GM21717 (cell line): ENCODE measurements around the gene GRAMD1C.
"Not testable (repeated sequence)": the region's sequence is repeated elsewhere in the genome, so short reads cannot be mapped to it uniquely, and the experiment has no call there.

Experiments
- ATAC-seq: cut with Tn5 transposase; IDR thresholded peaks from one replicate; pipeline ENCODE4 v1.9.1; 2021; ENCODE audit warnings: mild to moderate bottlenecking, moderate library complexity; ENCODE audit not compliant: unreplicated experiment

GRAMD1C gene

DNA sequence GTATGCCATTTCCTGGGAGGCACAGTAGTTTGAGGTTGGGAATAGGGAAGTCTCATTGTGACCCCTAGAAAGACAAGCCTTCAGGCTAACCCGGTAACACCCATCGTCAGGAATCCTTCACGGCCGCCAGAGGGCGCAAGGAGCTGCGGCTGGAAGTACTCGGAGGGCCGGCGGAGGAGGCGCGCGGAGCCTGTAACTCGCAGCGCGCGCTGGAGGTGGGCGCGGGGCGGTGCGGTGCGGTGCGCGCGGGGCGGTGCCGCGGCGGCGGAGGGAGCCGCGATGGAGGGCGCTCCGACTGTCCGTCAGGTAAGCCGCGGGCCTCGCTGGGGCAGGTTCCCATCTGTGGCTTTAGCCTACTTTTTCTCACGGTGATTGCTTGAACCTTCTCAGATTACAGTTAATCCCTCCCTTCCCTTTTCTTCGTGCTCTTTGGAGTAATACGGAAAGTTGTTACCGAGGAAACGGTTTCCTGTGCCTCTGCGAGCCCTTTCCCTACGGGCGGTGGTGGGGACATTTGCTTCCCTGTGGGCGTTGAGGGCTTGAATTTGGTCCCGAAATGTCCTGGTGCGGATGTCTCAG lies at the start of gene GRAMD1C:
GRAMD1C (plus strand) TSS at position 158 of the 579 bp plus-strand sequence; CDS start at position 280, 122 bp downstream.
- ATAC-seq: peak; percentile 91

DNA sequence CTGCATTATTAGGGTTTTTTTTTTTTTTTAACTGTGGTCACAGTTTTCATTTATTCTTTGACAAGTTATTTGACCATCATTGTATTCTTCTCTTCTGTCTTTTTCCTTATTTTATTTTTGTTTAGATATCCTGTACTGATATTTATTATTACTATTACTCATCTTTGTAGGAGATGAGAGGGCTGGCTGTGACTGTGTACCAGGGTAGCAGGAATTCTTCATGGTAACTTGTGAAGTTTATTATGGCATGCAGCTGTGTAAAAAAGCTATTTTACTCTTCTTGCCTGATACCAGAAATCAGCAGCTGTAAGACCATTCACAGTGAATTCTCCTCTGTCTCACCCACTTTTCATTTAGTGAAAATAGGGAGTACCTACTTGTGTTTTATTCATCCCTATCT lies 47.2 kb upstream of the GRAMD1C start:
- ATAC-seq: no peak

DNA sequence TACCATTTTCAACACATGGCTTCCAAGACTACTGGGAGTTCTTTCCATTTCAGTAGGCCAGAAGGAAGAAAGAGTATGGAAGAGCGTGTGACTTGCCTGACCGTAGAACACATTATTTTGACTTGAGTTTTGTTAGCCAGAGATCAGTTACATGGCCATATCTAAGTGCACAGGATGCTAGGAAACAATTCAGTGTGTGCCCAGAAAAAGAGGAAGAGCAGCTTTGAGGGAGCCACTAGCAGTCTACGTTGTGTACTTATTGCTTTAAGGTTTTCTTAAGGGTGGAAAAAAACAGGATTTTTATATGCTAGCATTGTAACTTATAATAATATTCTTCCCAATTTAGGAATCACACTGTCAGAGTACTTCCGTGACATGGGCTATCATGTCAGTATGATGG lies 44.1 kb upstream of the GRAMD1C start:
- no peak for ATAC-seq

DNA sequence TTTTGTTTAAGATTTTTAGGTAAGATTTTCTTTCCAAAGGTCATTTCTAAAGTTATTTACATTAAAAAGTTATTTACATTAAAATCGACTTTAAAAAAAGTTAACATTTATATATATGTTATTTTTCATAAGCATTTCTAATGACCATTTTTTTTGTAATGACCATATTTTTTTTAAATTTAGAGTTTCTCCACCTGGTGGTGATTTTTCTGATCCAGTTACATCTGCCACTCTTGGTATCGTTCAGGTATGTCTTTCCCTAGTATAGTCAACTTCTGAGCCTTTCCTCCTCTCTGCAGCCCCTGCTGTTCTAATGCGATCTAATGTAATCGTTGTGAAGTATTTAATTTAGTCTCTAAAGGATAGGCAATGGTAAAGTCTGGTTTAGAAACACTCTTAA lies 42.9 kb upstream of the GRAMD1C start:
- ATAC-seq: no peak

DNA sequence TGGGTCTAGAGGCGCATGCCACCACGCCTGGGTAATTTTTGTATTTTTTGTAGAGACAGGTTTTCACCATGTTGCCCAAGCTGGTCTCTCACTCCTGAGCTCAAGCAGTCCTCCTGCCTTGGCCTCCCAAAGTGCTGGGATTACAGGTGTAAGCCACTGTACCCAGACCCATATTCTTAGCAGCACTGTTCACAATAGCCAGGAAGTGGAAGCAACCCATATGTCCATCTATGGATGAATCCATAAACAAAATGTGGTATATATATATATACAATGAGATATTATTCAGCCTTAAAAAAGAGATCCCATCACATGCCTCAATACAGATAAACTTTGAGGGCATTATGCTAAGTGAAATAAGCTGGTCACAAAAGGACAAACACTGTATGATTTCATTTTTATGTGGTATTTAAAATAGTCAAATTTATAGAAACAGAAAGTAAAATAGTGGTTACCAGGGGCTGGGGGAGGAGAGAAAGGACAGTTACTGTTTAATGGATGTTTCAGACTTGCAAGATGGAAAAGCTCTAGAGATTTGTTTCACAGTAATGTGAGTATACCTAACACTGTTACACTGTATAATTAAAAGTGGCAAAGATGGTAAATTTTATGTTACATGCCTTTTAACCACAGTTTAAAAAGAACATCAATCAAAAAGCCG lies 35.7 kb upstream of the GRAMD1C start:
- no peak for ATAC-seq

DNA sequence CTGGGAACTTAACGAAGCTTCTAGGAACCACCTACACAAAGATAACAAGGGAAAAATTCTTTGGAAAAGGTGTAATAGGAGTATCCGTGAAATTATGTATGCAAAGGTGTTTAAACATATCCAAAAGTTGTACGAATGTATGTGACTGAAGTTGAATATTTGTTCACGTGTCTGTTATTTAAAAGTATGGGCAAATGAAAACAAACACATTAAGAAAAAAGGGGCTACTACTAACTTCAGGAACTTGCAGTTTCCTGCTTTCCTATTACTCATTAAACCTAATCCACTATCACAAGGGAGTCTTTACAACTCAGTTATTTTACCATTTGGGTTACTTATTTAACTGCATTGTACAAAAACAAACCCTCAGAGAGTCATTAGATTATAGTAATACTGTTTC lies 33.9 kb upstream of the GRAMD1C start:
- ATAC-seq: no peak

DNA sequence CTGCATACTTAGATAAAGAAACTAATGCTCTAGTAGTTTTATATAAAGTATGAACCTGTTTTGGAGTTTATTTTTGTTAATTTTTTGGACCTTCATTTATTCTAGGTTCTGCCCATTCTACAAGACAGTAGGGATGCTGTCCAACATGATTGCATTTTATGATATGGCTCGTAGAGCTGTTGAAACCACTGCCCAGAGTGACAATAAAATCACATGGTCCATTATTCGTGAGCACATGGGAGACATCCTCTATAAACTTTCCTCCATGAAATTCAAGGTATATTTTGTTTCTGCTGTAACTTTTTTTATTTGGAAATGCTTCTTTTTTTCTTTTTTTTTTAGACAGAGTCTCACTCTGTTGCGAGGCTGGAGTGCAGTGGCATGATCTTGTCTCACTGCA lies 33.3 kb upstream of the GRAMD1C start:
- no peak for ATAC-seq

DNA sequence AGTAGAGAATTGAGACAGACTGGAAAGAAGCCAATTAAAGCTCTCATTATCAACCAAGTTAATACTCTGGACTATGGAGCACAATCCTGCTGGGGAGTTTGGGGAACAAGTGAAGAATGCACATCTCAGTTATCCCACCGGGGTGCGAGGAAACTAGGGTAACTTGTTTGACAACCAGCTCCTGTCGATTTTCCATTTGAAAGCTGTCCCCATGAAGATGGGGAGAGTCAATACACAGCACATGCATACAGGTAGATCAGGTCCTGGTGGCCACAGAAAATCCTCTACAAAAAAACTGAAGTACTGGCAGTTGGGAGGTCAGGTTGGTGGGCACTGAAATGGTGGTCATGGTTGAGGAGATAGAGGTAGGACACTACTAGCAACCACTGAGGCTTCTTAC lies 25.7 kb upstream of the GRAMD1C start:
- no peak for ATAC-seq

DNA sequence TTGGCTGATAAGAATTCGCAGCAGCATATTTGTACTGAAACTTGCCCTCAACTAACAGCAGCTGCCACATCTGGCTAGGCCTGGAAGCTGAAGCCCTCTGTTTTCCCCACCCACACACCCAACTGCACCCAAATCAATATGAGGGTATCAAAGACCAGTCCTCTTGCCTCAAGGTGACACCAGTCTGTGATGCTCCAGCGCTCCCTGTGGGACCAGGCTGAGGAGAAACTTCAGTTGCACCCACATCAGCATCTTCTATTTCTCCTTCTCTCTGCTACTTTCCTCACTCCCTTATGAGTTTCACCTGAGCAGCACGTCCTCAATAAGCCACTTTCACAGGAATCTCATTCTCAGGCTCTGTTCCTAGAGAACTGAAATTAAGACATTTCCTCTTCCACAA lies 18.7 kb upstream of the GRAMD1C start:
- ATAC-seq: no peak

DNA sequence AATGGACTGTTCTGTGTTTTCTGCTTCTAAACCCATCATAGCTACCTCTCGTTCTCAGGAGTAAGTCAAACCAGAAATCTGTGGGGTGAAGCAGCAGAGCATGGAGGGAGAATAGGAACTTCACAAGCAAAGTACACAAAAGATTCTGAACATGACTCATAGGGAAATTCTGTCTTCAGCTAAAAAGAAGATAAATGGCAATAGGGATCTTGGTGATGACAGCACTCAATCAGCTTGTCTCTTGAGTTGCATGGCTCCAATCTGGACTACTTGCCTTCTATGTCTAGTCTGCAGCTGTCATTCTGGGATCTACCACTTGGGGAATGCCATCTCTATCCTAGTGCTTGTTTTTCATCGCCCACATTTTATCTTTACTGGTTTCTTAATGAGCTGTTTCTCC lies 13.5 kb upstream of the GRAMD1C start:
- peak; percentile 70 for ATAC-seq

DNA sequence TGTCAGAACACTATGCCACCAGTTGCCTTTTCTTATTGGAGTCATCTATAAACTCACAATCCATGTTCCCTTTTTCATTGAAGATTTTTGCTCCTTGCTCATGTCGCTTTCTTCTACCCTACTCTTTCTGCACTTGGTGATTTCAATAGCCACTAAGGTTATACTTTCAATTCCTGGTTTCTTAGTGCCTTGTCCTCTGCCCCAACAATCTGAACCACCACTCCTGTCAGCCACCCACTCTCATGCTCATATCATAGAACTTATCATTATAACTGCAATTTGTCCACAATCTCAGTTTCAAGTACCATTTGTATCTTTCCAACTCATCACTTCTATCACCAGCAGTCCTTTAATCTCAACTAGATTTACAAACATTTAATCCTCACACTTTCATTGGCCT lies 10.0 kb upstream of the GRAMD1C start:
- ATAC-seq: peak; percentile 49

DNA sequence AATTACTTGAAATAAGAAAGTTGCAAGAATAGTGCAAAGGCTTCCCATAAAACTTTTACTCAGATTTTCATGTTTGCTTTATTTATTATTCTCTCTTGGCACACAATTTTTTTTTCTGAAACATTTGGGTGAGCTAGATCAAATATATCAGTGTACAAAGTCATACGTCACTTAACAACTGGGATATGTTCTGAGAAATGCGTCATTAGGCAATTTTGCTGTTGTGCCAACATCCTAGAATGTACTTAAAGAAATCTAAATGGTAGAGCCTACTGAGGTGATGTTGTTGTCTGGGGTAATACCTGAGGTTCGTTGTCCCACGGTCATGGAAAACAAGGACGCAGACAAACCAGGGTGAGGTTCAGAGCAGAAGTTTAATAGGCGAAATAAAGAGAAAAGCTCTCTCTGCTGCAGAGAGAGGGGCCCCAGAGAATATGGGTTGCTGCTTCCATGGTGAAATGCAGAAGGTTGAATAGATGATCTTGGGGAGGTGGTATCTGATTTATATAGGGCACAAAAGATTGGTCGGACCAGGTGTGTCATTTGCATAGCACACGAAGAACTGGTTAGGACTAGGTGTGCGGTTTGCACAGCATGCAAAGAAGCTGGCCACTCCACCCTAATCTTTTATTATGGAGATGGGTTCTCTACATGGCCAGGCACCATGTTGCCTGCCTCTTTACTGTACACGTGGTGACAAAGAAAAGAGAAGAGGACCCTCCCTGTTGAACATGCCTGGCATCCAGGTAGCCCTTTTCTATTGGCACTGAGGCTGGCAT lies 8.8 kb upstream of the GRAMD1C start:
- no peak for ATAC-seq

DNA sequence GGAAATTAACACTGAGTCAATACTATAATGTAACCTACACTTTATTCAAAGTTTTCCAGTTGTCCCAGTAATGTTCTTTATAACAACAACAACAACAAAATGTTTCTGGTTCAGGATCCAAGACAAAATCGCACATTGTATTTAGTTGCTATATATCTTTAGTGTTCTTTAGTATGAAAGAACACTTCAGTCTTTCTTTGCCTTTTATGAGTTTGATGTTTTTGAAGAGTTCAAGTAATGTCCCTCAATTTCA lies 7.6 kb upstream of the GRAMD1C start:
- no peak for ATAC-seq

DNA sequence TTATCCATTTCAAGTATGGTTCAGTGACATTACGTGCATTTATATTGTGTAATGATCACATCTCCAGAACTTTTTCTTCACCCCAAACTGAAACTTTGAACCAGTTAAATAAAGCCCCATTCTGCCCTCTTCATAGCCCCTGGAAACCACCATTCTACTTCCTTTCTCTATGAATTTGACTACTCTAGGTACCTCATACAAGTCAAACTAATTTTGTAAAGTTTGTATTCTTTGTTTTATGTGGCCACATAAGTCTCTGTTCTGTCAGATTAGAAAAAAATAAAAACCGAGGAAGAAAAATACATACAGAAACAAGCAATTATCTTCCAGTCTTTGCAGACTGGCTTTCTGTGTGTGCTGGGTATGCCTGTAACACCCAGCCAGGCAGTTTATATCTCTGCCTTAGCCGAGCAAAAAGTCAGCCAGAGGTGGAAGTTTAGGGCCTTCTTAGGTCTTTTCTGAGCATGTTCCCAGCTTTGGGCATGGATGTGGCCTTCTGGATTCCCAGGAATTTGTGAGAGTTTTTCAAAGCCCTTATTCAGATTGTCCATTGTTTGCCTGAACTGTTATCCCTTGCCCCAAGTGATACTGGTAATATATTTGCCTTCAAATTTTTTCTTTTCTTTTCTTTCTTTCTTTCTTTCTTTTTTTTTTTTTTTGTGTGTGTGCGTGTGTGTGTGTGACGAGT lies 6.0 kb upstream of the GRAMD1C start:
- peak; percentile 47 for ATAC-seq

DNA sequence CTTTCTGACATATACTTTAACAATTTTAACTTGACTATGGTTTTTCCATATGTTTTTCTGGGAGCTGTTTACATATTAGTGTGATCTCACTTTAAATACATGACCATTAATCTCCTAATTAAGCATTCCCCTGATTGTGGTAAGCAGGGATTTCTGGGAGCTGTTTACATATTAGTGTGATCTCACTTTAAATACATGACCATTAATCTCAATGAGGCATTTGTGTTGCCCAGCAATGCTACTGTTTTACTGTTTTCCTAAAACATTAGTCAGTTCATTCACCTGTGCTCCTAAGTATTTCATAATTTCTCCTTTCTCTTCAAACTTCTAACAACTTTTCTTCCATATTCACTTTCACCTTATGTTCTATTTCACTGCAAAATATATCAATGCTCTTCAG lies 3.6 kb upstream of the GRAMD1C start:
- ATAC-seq: no peak

DNA sequence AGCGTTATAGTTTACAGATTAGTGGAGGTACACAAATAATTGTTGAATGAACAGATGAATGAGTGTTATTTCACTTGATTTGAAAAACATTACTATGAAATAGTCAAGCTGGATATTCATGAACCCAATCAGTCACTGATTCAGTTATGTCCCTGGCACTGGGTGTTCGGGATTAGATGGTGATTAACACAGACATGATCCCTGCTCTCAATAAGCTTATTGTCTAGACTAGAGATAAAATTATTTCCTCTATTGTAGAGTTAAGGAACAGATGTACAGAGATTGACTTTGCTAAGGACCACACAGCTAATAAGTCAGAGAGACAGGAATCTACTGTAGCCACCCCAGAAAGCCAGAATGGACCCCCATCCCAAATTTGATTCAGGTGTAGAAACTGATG lies 963 bp downstream of the GRAMD1C start:
- no peak for ATAC-seq

DNA sequence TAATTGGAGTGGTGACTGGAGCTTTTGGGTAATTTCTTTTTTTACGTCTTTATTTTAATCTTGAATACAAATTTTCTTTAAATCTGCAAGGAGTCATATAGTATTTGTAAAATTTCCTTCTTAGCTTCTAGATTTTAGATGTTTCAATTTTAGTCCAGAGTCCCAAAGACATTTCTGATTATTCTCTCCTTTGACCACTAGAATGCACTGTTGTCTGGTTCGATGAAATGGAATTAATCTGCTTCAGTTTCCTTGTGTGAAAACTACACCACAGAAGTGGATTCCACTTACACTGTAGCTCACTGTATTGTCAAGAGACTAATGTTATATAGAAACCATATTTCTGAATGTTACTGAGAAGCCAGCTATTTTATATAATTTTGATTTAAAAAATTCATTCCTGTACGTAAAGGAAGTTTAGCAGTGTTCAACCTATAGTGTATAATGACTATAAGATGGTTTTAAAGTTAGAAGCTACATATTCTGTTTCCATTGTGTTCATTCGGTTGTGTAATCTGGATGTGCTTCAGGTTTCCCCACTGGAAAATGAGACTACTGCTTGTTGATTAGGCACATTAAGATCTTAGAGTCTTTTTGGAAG lies 6.1 kb downstream of the GRAMD1C start:
- ATAC-seq: no peak

DNA sequence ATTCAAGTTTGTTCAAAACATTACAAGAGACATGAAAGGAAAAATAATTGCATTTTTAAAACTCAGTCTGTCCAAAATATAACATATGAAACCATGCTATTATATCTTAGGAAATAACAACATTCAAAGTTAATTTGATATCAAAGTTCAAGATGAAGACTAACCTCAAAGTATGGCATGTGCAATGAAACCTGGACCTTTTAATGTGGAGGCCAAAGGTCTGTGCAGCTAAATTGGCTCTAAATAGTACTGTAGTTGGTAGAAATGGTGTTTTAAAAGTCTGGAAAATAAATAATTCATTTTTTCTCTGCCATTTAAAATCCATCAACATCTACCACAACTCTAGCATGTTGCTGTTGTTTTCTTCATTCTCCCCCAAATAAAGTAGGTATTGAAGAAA lies 8.7 kb downstream of the GRAMD1C start:
- ATAC-seq: no peak

DNA sequence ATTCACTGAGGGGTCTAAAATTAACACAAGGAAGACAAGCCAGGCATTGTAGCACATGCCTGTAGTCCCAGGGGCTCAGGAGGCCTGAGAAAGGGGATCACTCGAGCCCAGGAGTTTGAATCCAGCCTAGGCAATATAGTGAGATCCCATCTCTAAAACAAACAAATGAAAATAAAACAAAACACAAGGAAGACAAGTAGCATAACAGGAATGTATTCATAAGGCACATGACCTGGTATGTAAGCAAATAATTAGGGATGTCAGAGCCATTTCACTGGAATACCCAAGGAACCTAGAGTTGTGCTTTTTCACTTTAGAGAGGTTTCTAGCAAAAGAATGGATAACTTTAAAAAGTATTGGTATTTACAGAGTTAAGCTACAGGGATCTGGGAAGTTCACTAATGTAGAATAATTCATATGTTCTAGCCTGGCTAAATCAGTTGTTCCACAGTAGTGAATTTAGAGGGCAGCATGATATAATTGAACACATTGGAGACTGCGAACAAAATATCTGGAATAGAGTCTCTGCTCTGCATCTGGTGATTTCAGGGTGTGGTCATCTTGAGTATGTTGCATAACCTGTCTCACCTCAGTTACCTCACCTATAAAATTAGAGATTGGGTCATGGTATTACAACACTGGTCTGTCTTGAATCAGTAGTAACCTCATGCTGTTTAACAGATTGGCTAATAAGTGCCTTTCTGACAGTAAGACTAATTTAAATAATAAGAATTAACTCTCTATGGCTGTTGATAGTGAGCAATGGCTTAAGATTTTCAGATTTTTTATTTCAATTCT lies 9.3 kb downstream of the GRAMD1C start:
- no peak for ATAC-seq

DNA sequence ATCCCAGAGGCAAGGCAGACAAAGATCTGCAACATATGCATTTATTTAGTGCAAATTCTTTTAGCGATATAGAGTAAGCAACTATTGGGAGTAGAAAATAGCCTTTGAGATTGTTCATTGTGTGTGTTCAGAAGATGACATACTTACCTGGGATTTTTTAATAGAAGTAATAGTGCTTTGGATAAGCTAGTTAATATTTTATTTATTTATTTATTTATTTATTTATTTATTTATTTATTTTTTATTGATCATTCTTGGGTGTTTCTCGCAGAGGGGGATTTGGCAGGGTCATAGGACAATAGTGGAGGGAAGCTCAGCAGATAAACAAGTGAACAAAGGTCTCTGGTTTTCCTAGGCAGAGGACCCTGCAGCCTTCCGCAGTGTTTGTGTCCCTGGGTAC lies 10.5 kb downstream of the GRAMD1C start:
- not testable (repeated sequence) for ATAC-seq

DNA sequence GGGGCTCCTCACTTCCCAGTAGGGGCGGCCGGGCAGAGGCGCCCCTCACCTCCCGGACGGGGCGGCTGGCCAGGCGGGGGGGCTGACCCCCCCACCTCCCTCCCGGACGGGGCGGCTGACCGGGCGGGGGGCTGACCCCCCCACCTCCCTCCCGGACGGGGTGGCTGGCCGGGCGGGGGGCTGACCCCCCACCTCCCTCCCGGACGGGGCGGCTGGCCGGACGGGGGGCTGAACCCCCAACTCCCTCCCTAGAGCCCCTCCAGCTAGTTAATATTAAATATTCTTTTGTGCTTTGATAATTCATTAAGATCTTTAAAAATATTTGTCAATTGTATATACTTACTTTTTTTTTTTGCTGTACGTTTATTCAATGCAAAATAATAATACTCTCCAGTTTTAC lies 11.3 kb downstream of the GRAMD1C start:
- not testable (repeated sequence) for ATAC-seq
